Esophagus (tissue), 2 donors: ENCODE measurements around the gene GNAS. TPM values are rescaled to one million over a fixed set of nuclear protein-coding genes. Genes with fewer than 3 reads are reported as not detected.
A peak's percentile ranks its signal among the peaks of the same experiment; 100 is the strongest.

Experiments
- H3K27ac ChIP-seq, 2 donors: one replicate each; pipeline ENCODE4 v1.5.1; 2013; ENCODE audit warnings: low read depth in 2 of 2, mild to moderate bottlenecking in 2 of 2, inconsistent platforms in 1 of 2, low read length in 1 of 2, moderate library complexity in 1 of 2
- H3K27me3 ChIP-seq, 2 donors: one replicate each; pipeline ENCODE4 v1.6.1; 2013; ENCODE audit warnings: low read length in 2 of 2, control low read depth in 1 of 2, mild to moderate bottlenecking in 1 of 2; ENCODE audit not compliant: insufficient read depth in 2 of 2, control insufficient read depth in 1 of 2
- H3K36me3 ChIP-seq, 2 donors: one replicate each; pipeline ENCODE4 v1.6.1; 2013; ENCODE audit warnings: low read length in 1 of 2; ENCODE audit not compliant: control insufficient read depth in 2 of 2, insufficient read depth in 2 of 2
- H3K4me1 ChIP-seq, 2 donors: one replicate each; pipeline ENCODE4 v1.6.1; 2013; ENCODE audit warnings: low read length in 1 of 2; ENCODE audit not compliant: control insufficient read depth in 2 of 2, insufficient read depth in 2 of 2
- H3K4me3 ChIP-seq, 2 donors: one replicate each; pipeline ENCODE4 v1.5.1; 2013; ENCODE audit warnings: low read length in 2 of 2, mild to moderate bottlenecking in 2 of 2, low read depth in 1 of 2, moderate library complexity in 1 of 2
- H3K9me3 ChIP-seq, 2 donors: one replicate each; pipeline ENCODE4 v1.6.1; 2013; ENCODE audit warnings: mild to moderate bottlenecking in 2 of 2, low read depth in 1 of 2, low read length in 1 of 2, moderate library complexity in 1 of 2; ENCODE audit not compliant: control insufficient read depth in 2 of 2, insufficient read depth in 1 of 2
- WGBS, 2 donors: extraction: QIAGEN DNeasy Blood & Tissue Kit; methylation state at CpG; one replicate each; pipeline ENCODE4 v1.1.7; 2013; 5-methylcytosine and 5-hydroxymethylcytosine counted together
- polyA plus RNA-seq, 2 donors: library from polyadenylated mRNA; stranded (reverse); fragments of 200-250 nt; gene quantifications; one replicate each; pipeline ENCODE4 v1.2.3, GENCODE V29; 2013
- donor health status: healthy with polysubstance abuse.
- donor health status: Bipolar disorder and iron deficiency.

The GNAS gene
- polyA plus RNA-seq, 2 donors: 590 to 1,519 TPM

GRCh38 chr20:58892141-58892931, 39.8 kb downstream of the GNAS start:
- peak overlapping the region; percentile 74 to 79 for H3K4me3 ChIP-seq

DNA sequence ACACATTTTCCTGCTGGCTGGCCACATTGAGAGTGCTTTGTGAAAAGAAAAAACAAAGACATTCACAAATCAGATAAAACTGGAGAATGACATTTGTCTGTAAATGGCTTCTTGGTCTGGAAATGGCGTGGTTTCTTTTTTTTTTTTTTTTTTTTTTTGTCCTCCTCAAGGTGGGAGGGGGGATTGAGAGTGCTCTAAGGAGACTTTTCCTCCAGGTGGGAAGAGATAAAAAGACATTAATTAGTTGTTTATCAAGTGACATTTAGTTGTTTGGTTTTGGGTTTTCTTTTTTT, 40.4 kb downstream of the GNAS start:
- Histone ChIP-seq H3K36me3 (peaks cover 0 to 2% of the 10 kb centered on the region in 2 donors), H3K27me3 (no peaks in the 10 kb centered on the region), H3K27ac (peak overlapping the region in 1 of 2 donors; percentile 99), H3K4me3 (peak overlapping the region in 1 of 2 donors; percentile 79), H3K9me3 (no peaks in the 10 kb centered on the region), H3K4me1 (peaks cover 0 to 3% of the 10 kb centered on the region in 2 donors)
- 0 to 2% methylated on average over 1 of the region's 1 CpG for WGBS, 2 donors

More at GRCh38 chr20:58892141-58892931, 39.8 kb downstream of the GNAS start:
- peaks cover 0 to 3% of the 10 kb centered on the region in 2 donors for H3K4me1 ChIP-seq
- peaks cover 0 to 2% of the 10 kb centered on the region in 2 donors for H3K36me3 ChIP-seq
- WGBS, 2 donors: 0 to 1% methylated on average over 44 to 49 of the region's 49 CpGs
- H3K27me3 ChIP-seq: no peaks in the 10 kb centered on the region
- peak overlapping the region; percentile 94 to 99 for H3K27ac ChIP-seq
- no peaks in the 10 kb centered on the region for H3K9me3 ChIP-seq

- H3K36me3 ChIP-seq: peaks cover 0 to 2% of the 10 kb centered on the region in 2 donors
- 39 to 46% methylated on average over 5 of the region's 5 CpGs for WGBS, 2 donors
- H3K4me3 ChIP-seq: no peak overlapping the region
- H3K27ac ChIP-seq: no peak overlapping the region
- H3K4me1 ChIP-seq: peaks cover 0 to 3% of the 10 kb centered on the region in 2 donors
- H3K27me3 ChIP-seq: no peaks in the 10 kb centered on the region
- H3K9me3 ChIP-seq: no peaks in the 10 kb centered on the region
Measured at GRCh38 chr20:58893355-58894120, 41.0 kb downstream of the GNAS start.

DNA sequence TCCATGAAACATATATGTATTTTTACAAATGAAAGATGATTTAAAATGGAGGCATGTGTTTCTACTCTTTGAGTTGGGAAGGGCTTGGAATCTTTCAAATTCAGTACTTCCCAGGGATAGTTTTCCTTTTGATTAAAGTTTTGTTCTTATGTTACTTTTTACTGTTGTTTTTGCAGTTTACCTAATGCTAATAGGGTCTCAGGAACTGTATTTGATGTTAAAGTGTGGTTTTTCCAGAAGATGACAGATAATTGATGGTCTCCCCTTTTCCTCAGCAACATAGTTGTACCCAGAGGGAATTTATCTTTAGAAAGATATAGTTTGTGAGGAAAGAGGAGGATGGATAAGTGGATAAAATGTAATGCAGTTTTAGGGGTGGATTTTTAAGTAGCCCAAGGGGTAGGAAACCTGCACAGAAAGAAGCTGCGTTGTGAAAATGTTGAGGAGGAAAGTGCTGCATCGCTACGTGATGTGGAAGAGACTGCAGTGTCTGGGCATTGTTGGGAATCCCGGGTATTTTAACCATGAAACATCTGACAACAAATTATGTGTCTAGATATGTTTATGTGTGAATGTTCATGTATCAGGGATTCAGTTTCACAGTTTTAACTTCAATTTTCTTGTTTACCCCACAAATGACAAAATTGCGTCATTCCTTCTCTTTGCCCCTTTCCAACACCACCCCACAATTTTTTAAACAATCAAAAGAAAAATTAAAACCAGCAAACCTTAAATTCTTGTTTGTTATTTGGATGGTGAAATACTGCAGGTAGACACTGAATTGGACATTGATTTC, 42.3 kb downstream of the GNAS start:
- 21 to 26% methylated on average over 5 of the region's 5 CpGs for WGBS, 2 donors
- H3K27ac ChIP-seq: no peak overlapping the region
- H3K36me3 ChIP-seq: peaks cover 0 to 4% of the 10 kb centered on the region in 2 donors
- no peaks in the 10 kb centered on the region for H3K9me3 ChIP-seq
- peaks cover 0 to 3% of the 10 kb centered on the region in 2 donors for H3K4me1 ChIP-seq
- no peaks in the 10 kb centered on the region for H3K27me3 ChIP-seq
- H3K4me3 ChIP-seq: no peak overlapping the region

GRCh38 chr20:58895448-58896180, 43.1 kb downstream of the GNAS start:
- 43 to 50% methylated on average over 13 of the region's 13 CpGs for WGBS, 2 donors
- no peak overlapping the region for H3K4me3 ChIP-seq

DNA sequence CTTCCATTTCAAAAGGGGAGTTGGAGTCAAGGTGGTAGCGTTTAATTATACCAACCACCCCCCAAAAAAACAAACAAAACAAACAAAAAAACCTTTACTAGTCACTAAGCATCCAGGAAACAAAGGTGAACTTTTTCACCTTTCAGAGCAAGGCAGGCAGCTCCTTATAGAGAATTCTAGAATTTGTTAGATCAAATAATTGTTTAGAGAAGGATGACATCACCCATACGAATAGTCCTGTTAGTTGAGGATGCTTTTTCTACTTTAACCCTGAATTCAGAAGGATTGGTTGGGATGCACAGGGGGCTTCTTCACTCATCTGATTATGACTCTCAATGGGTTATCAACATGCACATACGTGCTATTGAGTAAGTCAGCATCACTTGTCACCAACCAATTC, 44.3 kb downstream of the GNAS start:
- Histone ChIP-seq H3K27me3 (no peaks in the 10 kb centered on the region), H3K9me3 (no peaks in the 10 kb centered on the region), H3K36me3 (peaks cover 0 to 4% of the 10 kb centered on the region in 2 donors), H3K4me1 (peaks cover 0 to 3% of the 10 kb centered on the region in 2 donors), H3K27ac (no peak overlapping the region), H3K4me3 (no peak overlapping the region)
- WGBS, 2 donors: 45 to 53% methylated on average over 3 of the region's 3 CpGs

More at GRCh38 chr20:58895448-58896180, 43.1 kb downstream of the GNAS start:
- no peak overlapping the region for H3K27ac ChIP-seq
- no peaks in the 10 kb centered on the region for H3K9me3 ChIP-seq
- peaks cover 0 to 4% of the 10 kb centered on the region in 2 donors for H3K36me3 ChIP-seq
- H3K4me1 ChIP-seq: peaks cover 0 to 3% of the 10 kb centered on the region in 2 donors
- H3K27me3 ChIP-seq: no peaks in the 10 kb centered on the region

DNA sequence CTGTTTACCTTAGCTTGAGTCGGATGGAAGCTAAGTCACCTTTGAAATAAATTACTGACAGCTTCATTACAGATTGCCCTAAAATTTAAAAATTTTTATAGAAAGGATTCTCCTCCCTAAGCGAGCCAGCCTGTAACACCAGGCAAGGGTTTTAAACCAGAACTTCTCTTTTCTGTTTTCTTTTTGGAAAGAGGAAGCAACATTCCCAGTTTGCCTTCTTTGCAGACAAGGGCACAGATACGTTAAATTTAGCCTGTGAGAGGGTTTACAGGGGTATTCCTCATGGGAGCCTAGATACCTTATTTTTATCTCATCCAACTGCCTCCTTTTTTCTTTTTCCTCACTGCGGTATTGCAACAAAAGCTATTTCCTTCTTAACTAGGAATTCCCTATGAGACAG, 45.0 kb downstream of the GNAS start:
- Histone ChIP-seq H3K9me3 (no peaks in the 10 kb centered on the region), H3K4me3 (no peak overlapping the region), H3K27ac (no peak overlapping the region), H3K27me3 (no peaks in the 10 kb centered on the region), H3K36me3 (peaks cover 0 to 4% of the 10 kb centered on the region in 2 donors), H3K4me1 (peaks cover 0 to 3% of the 10 kb centered on the region in 2 donors)
- WGBS, 2 donors: 61 to 69% methylated on average over 4 of the region's 4 CpGs

- Histone ChIP-seq H3K9me3 (no peaks in the 10 kb centered on the region), H3K27ac (no peak overlapping the region), H3K27me3 (no peaks in the 10 kb centered on the region), H3K36me3 (peaks cover 5 to 10% of the 10 kb centered on the region in 2 donors), H3K4me1 (peaks cover 0 to 3% of the 10 kb centered on the region in 2 donors), H3K4me3 (no peak overlapping the region)
- 73 to 75% methylated on average over 15 of the region's 15 CpGs for WGBS, 2 donors
Measured at GRCh38 chr20:58898629-58899408, 46.3 kb downstream of the GNAS start.
